Choroid plexus epithelial cell (primary cell): ENCODE results near the gene PDLIM5.

Source experiments
- DNase-seq: peaks from one replicate; pipeline ENCODE4 v3.0.0-alpha.2; 2010; ENCODE audit warnings: low read depth
- H3K4me3 ChIP-seq: 2 replicates; pipeline ENCODE4 v1.5.1; 2011; ENCODE audit warnings: low read depth, mild to moderate bottlenecking, control low read depth, low read length, moderate library complexity
- TF ChIP-seq, protein P1 (sequence below): conservative IDR thresholded peaks from 2 replicates; pipeline ENCODE4 v1.5.1; 2011; ENCODE audit warnings: low read depth, mild to moderate bottlenecking, control low read depth, inconsistent platforms, low read length, moderate library complexity

Gene PDLIM5

DNA sequence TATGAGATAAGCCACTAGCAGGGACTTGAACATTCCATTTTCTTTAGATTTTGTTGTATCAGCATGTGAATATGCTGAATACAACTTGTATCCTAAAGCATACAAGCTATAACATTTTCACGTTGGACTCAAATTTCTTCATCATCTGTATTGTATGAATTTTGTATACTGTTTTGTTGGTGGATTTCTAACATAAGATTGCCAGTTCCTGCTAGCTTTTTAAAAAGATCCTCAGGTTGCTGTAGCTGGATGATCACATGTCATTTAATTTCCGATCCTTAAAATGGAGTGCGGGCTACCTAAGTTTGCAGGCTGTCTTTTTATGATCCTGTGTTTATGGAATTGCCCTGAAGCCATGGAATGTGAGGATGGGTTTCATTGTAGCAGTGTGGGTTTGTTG, 6.9 kb downstream of the PDLIM5 start:
- no peak for DNase-seq
- H3K4me3 ChIP-seq, result no peak overlapping the region

DNA sequence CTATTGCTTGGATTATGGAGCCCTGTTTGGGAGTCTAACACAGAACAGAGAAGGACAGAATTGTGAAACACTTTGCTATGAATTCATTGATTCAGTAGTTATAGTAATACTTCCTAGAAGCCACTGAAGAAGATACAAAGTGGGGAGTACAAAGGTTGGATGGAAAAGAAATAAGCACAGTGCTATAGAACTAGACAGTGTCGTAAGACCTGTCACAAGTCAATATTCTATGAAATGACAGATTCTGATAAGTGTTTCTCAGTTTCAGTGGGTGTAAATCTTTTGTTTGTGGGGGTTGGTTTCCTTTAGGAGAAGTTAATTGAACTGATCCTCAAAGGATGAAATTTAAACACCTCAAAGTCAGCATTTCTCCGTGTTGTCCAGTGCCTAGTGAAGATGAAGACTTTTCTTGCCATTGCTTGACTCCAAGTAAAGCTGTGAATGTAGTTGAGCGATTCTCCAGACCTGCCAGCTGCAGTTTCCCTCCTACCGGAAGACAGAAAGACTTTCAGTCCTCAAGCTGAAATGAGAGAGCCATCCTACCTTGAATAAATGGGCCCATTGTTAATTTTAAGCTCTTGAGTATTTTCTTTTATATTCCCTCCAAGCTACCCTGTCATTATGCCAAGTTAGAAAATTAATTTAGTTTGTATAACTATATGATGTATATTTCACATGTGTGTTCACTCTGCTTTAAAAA, 7.9 kb downstream of the PDLIM5 start:
- TF ChIP-seq, protein P1, sequence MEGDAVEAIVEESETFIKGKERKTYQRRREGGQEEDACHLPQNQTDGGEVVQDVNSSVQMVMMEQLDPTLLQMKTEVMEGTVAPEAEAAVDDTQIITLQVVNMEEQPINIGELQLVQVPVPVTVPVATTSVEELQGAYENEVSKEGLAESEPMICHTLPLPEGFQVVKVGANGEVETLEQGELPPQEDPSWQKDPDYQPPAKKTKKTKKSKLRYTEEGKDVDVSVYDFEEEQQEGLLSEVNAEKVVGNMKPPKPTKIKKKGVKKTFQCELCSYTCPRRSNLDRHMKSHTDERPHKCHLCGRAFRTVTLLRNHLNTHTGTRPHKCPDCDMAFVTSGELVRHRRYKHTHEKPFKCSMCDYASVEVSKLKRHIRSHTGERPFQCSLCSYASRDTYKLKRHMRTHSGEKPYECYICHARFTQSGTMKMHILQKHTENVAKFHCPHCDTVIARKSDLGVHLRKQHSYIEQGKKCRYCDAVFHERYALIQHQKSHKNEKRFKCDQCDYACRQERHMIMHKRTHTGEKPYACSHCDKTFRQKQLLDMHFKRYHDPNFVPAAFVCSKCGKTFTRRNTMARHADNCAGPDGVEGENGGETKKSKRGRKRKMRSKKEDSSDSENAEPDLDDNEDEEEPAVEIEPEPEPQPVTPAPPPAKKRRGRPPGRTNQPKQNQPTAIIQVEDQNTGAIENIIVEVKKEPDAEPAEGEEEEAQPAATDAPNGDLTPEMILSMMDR, result no peak
- DNase-seq, result no peak
- H3K4me3 ChIP-seq, result no peak overlapping the region

More for the DNA sequence above, 6.9 kb downstream of the PDLIM5 start:
- TF ChIP-seq, protein P1, result no peak

DNA sequence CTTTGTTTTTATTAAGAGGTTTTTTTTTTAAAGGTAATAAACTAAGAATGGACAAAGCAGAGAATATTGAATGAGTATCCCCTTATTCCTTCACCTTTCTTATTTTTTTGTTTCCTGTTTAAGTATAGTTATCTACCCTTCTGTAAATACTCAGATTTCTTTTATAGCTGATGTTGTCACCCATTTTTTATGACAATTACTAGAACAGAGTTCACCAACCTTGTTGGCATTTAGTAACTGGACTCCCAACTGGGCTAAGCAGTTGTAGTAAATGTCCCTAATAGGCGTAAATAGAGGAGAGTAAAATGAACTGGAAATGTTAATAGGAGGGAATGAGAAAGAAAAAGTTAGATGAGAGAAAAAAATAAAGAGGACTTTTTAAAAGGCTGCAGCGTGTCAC, 9.8 kb downstream of the PDLIM5 start:
- H3K4me3 ChIP-seq, result no peak overlapping the region
- TF ChIP-seq, protein P1, result no peak
- no peak for DNase-seq

DNA sequence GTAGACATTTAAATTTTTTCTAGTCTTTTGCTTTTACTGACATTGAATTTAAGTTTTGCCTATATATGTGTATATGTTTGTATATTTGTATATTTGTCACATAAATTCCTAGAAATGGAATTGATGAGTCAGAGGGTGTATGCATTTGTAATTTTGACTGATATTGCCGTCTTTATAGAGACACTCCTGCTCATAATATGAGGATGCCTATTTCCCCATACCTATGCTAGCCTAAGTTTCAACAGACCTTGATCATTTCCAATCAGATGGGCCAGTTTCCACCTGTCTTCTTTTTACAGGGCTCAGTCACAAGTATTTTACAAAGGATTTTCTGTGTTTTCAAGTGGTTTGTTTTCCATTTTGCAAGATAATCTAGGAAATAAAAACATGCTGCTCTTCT, 10.8 kb downstream of the PDLIM5 start:
- H3K4me3 ChIP-seq, result no peak overlapping the region
- TF ChIP-seq, protein P1, result no peak
- no peak for DNase-seq

DNA sequence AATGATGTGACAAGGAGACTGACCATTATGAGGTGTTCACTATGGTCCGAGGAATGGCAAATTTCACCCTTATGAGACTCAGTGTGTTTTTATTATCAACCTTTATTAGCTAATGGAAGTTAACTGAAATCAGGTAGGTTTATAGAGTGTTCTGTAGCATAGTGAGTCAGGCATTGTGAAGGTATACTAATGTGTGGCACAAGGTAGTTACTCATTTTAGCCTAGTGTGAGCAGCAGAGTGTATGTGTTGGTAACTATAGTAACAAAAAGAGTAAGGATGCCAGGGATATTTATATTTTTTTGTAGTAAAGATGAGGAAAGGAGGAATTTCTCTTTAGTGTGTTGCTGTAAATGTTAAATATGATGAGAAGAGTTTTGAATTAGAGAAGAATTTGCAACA, 12.0 kb downstream of the PDLIM5 start:
- no peak overlapping the region for H3K4me3 ChIP-seq
- no peak for DNase-seq
- TF ChIP-seq, protein P1, result no peak

DNA sequence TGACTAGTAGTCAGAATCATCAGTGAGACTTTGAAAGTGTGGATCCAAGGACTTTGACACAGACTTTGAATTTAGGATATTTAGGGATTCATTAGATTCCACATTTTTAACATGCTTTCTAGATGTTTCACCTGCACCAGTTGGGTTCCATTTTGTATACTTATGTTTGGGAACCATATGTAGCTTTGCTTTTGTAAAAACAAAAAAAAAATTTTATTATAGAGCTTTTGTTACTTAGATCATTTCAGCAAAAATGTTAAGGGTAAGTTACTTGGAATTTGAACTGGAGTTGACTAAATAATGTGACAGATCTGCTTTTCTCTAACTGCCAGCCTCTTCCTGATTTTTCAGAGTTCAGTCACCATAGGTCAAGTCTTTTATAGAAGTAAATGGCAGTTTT, 14.6 kb downstream of the PDLIM5 start:
- no peak overlapping the region for H3K4me3 ChIP-seq
- no peak for DNase-seq
- TF ChIP-seq, protein P1, result no peak

DNA sequence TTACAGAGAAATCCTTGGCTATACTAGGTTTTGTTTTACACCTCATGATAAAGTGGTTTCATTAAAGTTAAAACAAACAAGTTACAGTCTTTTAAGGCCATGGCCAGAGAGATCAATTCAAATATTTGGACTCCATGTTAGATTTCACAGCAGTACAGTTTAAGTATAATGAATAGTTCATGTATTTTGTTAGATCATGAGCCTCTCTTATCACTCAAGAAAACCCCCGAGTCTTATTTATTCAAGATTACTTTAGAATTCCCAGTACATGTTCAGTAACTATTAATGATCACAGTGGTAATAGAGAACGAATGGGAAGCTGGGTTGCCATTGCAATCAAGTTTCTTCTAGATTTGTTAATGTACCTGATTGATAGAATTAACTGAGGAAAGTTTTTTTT, 15.2 kb downstream of the PDLIM5 start:
- no peak for DNase-seq
- TF ChIP-seq, protein P1, result no peak
- no peak overlapping the region for H3K4me3 ChIP-seq
